ENCODE measurements around the gene TTC32. TPM values are rescaled to one million over a fixed set of nuclear protein-coding genes. Genes with fewer than 3 reads are reported as not detected.
"Not testable (repeated sequence)": the region's sequence is repeated elsewhere in the genome, so short reads cannot be mapped to it uniquely, and the experiment has no call there.

The TTC32 gene
- total RNA-seq, 2 experiments from 2014 or later = 30.7 to 34.8 TPM

GRCh38 chr2:19924526-19924925 lies 22.7 kb upstream of the TTC32 start:
- POLR2A ChIA-PET, H3K27me3 Mint-ChIP-seq, DNase-seq, H3K27ac Mint-ChIP-seq, CTCF ChIA-PET, H3K4me1 Mint-ChIP-seq, H3K4me3 Mint-ChIP-seq: not testable (repeated sequence)
- peaks cover 24% of the 10 kb centered on the region for H3K9me3 Mint-ChIP-seq
- peaks cover 39% of the 10 kb centered on the region for H3K36me3 Mint-ChIP-seq (ENCODE audit: low read depth)

GRCh38 chr2:19922188-19922587 lies 20.4 kb upstream of the TTC32 start:
- H3K4me1 Mint-ChIP-seq, H3K27ac Mint-ChIP-seq, H3K4me3 Mint-ChIP-seq, DNase-seq, POLR2A ChIA-PET, CTCF ChIA-PET, H3K27me3 Mint-ChIP-seq: not testable (repeated sequence)
- peaks cover 31% of the 10 kb centered on the region for H3K36me3 Mint-ChIP-seq (ENCODE audit: low read depth)
- H3K9me3 Mint-ChIP-seq = peaks cover 10% of the 10 kb centered on the region

- no peak for DNase-seq
- no peaks in the 10 kb centered on the region for H3K27me3 Mint-ChIP-seq
- peaks cover 4% of the 10 kb centered on the region for H3K36me3 Mint-ChIP-seq (ENCODE audit: low read depth)
- no peak overlapping the region for H3K27ac Mint-ChIP-seq
- H3K9me3 Mint-ChIP-seq = no peaks in the 10 kb centered on the region
- no peak overlapping the region for H3K4me3 Mint-ChIP-seq
- POLR2A ChIA-PET = no interaction called here
- CTCF ChIA-PET = interaction anchor here (1.1 kb wide), 1 partner anchor 14 kb away, joined by 3 read pairs; no protein-coding TSS in a partner anchor
- no peaks in the 10 kb centered on the region for H3K4me1 Mint-ChIP-seq
These were observed 14.7 kb upstream of the TTC32 start for GRCh38 chr2:19916385-19916950.

GRCh38 chr2:19914266-19914975 lies 12.6 kb upstream of the TTC32 start:
- no peaks in the 10 kb centered on the region for H3K9me3 Mint-ChIP-seq
- POLR2A ChIA-PET = no interaction called here
- DNase-seq = no peak
- H3K27me3 Mint-ChIP-seq = no peaks in the 10 kb centered on the region
- CTCF ChIA-PET = no interaction called here
- H3K27ac Mint-ChIP-seq = no peak overlapping the region
- H3K36me3 Mint-ChIP-seq (ENCODE audit: low read depth) = peaks cover 2% of the 10 kb centered on the region
- no peak overlapping the region for H3K4me3 Mint-ChIP-seq
- H3K4me1 Mint-ChIP-seq = no peaks in the 10 kb centered on the region

GRCh38 chr2:19911808-19912509 lies 10.2 kb upstream of the TTC32 start:
- no peak for DNase-seq
- Mint-ChIP-seq H3K4me3 (no peak overlapping the region), H3K4me1 (no peaks in the 10 kb centered on the region), H3K36me3 (ENCODE audit: low read depth) (no peaks in the 10 kb centered on the region), H3K27me3 (peaks cover 7% of the 10 kb centered on the region), H3K9me3 (no peaks in the 10 kb centered on the region), H3K27ac (no peak overlapping the region)
- CTCF ChIA-PET = no interaction called here
- POLR2A ChIA-PET = no interaction called here

- ChIA-PET CTCF (interaction anchor here (0.8 to 1.4 kb wide), 2 partner anchors 14 to 30 kb away, joined by 3 read pairs; no protein-coding TSS in a partner anchor), POLR2A (interaction anchor here (0.9 to 1.3 kb wide), 4 partner anchors 33 to 555 kb away, joined by 3 to 7 read pairs (median 3); partner anchors contain the start of genes LAPTM4A and WDR35)
- H3K9me3 Mint-ChIP-seq = peaks cover 4% of the 10 kb centered on the region
- peaks cover 36% of the 10 kb centered on the region for H3K4me1 Mint-ChIP-seq
- peak overlapping the region; percentile 95 for H3K27ac Mint-ChIP-seq
- H3K36me3 Mint-ChIP-seq (ENCODE audit: low read depth) = peaks cover 25% of the 10 kb centered on the region
- DNase-seq = no peak
- peak overlapping the region; percentile 92 for H3K4me3 Mint-ChIP-seq
- peaks cover 12% of the 10 kb centered on the region for H3K27me3 Mint-ChIP-seq
These were observed 495 bp upstream of the TTC32 start for GRCh38 chr2:19902216-19902740.

GRCh38 chr2:19900931-19901441 lies 797 bp downstream of the TTC32 start:
- peaks cover 27% of the 10 kb centered on the region for H3K36me3 Mint-ChIP-seq (ENCODE audit: low read depth)
- peak overlapping the region; percentile 95 for H3K27ac Mint-ChIP-seq
- H3K27me3 Mint-ChIP-seq = peaks cover 11% of the 10 kb centered on the region
- peaks cover 39% of the 10 kb centered on the region for H3K4me1 Mint-ChIP-seq
- H3K4me3 Mint-ChIP-seq = peak overlapping the region; percentile 92
- POLR2A ChIA-PET = interaction anchor here (0.7 to 3.7 kb wide), 14 partner anchors 8 to 1341 kb away, joined by 3 to 21 read pairs (median 6); partner anchors contain the start of genes LAPTM4A, RDH14 and WDR35
- no peak for DNase-seq
- CTCF ChIA-PET = interaction anchor here (0.6 kb wide), 1 partner anchor 114 kb away, joined by 3 read pairs; no protein-coding TSS in a partner anchor
- peaks cover 4% of the 10 kb centered on the region for H3K9me3 Mint-ChIP-seq

GRCh38 chr2:19899985-19900930 lies 1.5 kb downstream of the TTC32 start:
- H3K4me3 Mint-ChIP-seq = peak overlapping the region; percentile 92
- peaks cover 31% of the 10 kb centered on the region for H3K36me3 Mint-ChIP-seq (ENCODE audit: low read depth)
- H3K4me1 Mint-ChIP-seq = peaks cover 46% of the 10 kb centered on the region
- ChIA-PET CTCF (interaction anchor here (0.6 to 1.0 kb wide), 2 partner anchors 115 to 751 kb away, joined by 3 read pairs; partner anchors contain the start of gene HS1BP3), POLR2A (interaction anchor here (0.7 to 3.7 kb wide), 17 partner anchors 10 to 1340 kb away, joined by 3 to 21 read pairs (median 4); partner anchors contain the start of genes LAPTM4A, RDH14, RHOB and WDR35)
- H3K27me3 Mint-ChIP-seq = peaks cover 8% of the 10 kb centered on the region
- DNase-seq = peak; percentile 28
- peaks cover 4% of the 10 kb centered on the region for H3K9me3 Mint-ChIP-seq
- H3K27ac Mint-ChIP-seq = peak overlapping the region; percentile 95

GRCh38 chr2:19898592-19899329 lies 3.0 kb downstream of the TTC32 start:
- ChIA-PET POLR2A (interaction anchor here (1.5 to 3.7 kb wide), 4 partner anchors 8 to 90 kb away, joined by 3 to 21 read pairs (median 14); partner anchors contain the start of gene WDR35), CTCF (interaction anchor here (1.6 kb wide), 1 partner anchor 57 kb away, joined by 3 read pairs; no protein-coding TSS in a partner anchor)
- peaks cover 60% of the 10 kb centered on the region for H3K4me1 Mint-ChIP-seq
- peaks cover 33% of the 10 kb centered on the region for H3K36me3 Mint-ChIP-seq (ENCODE audit: low read depth)
- H3K27ac Mint-ChIP-seq = peak overlapping the region; percentile 26
- peak overlapping the region; percentile 14 for H3K4me3 Mint-ChIP-seq
- H3K27me3 Mint-ChIP-seq = no peaks in the 10 kb centered on the region
- no peaks in the 10 kb centered on the region for H3K9me3 Mint-ChIP-seq
- no peak for DNase-seq

GRCh38 chr2:19897623-19898245 lies 4.0 kb downstream of the TTC32 start:
- Mint-ChIP-seq H3K9me3 (no peaks in the 10 kb centered on the region), H3K27ac (no peak overlapping the region), H3K4me3 (no peak overlapping the region), H3K36me3 (ENCODE audit: low read depth) (peaks cover 38% of the 10 kb centered on the region), H3K4me1 (peaks cover 57% of the 10 kb centered on the region), H3K27me3 (no peaks in the 10 kb centered on the region)
- no peak for DNase-seq
- POLR2A ChIA-PET = interaction anchor here (1.1 to 2.9 kb wide), 2 partner anchors 7 to 154 kb away, joined by 4 to 15 read pairs; partner anchors contain the start of gene LAPTM4A
- CTCF ChIA-PET = interaction anchor here (1.6 kb wide), 1 partner anchor 58 kb away, joined by 3 read pairs; no protein-coding TSS in a partner anchor

GRCh38 chr2:19895535-19895934 lies 6.2 kb downstream of the TTC32 start:
- POLR2A ChIA-PET = interaction anchor here (1.2 kb wide), 1 partner anchor 27 kb away, joined by 3 read pairs; no protein-coding TSS in a partner anchor

More at GRCh38 chr2:19895535-19895934, 6.2 kb downstream of the TTC32 start:
- Mint-ChIP-seq H3K27ac (peak overlapping the region; percentile 29), H3K27me3 (no peaks in the 10 kb centered on the region), H3K4me1 (peaks cover 64% of the 10 kb centered on the region), H3K9me3 (no peaks in the 10 kb centered on the region), H3K36me3 (ENCODE audit: low read depth) (peaks cover 41% of the 10 kb centered on the region), H3K4me3 (no peak overlapping the region)
- DNase-seq = no peak
- CTCF ChIA-PET = no interaction called here

Data from activated CD4-positive, alpha-beta memory T cell treated with anti-CD3 and anti-CD28 coated beads, Interleukin-2, amount 10 ng/mL, durations not matched to agents 7 days and 5 days (primary cell).